GM21367 (cell line): Measurements from ENCODE around the gene WDR27.
A peak's percentile ranks its signal among the peaks of the same experiment; 100 is the strongest.
"Not testable (repeated sequence)": the region's sequence is repeated elsewhere in the genome, so short reads cannot be mapped to it uniquely, and the experiment has no call there.

Experiments used
- ATAC-seq: cut with Tn5 transposase; IDR thresholded peaks from one replicate; pipeline ENCODE4 v1.9.1; 2021; ENCODE audit not compliant: unreplicated experiment

WDR27 gene

DNA sequence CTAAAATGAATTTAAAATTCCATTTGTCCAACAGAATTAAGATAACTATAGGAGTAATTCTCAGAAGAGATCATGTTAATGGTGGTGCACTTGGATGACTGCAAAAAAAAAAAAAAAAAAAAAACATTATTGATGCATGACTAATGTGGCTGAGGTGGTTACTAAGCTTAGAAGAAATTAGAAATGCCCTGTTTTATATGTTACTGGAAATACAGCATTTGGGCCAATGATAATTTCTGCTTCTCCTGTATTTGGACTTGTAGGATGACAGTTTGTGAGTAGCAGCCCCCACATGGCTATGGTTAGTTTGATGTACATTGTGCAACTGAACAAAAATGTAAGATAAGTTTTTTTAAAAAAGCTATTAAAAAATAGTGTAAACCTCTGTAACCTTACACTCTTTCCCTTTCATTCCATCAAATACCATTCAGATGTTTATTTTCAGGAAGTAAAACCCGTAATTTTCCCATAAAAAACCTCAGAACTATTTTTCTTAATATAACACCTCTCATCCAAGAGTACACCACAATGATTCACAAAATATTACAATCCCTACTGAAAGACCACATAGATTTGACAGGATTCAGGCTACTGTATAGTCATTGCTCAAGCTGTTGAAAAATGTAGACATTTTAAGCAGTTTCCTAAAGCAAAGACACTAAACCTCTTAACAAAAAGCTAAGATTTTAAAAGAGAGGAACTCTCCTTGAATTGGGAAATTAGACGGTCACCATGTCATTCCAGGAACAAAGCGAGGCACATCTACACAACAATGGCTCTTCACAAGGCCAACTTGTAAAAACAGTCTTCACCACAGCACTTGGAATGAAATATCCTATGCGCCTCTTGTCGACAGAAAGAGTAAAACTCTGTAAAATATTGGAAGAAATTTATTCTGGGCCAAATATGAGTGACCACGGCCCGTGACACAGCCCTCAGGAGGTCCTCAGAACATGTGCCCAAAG, 83.0 kb downstream of the WDR27 start:
- no peak for ATAC-seq

DNA sequence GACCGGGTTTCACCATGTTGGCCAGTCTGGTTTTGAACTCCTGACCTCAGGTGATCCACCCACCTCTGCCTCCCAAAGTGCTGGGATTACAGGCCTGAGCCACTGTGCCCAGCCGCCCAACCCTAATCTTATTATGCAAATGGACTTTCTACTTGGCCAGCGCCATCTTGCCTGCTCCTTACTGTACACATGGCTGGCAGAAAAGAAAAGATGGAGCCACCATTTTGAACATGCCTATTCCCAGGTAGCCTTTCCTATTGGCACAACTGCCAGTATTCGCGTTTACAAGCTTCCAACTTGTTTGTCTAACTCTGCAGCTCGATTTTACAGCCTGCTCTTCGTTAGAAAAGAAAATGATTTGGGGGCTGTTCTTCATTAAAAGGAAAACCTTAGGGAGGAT, 84.3 kb downstream of the WDR27 start:
- no peak for ATAC-seq

DNA sequence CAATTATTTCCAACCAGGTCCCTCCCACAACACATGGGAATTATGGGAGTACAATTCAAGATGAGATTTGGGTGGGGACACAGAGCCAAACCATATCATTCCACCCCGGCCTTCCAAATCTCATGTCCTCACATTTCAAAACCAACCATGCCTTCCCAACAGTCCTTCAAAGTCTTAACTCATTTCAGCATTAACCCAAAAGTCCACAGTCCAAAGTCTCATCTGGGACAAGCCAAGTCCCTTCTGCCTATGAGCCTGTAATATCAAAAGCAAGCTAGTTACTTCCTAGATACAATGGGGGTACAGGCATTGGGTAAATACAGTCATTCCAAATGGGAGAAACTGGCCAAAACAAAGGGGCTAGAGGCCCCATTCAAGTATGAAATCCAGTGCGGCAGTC, 93.2 kb downstream of the WDR27 start:
- not testable (repeated sequence) for ATAC-seq

DNA sequence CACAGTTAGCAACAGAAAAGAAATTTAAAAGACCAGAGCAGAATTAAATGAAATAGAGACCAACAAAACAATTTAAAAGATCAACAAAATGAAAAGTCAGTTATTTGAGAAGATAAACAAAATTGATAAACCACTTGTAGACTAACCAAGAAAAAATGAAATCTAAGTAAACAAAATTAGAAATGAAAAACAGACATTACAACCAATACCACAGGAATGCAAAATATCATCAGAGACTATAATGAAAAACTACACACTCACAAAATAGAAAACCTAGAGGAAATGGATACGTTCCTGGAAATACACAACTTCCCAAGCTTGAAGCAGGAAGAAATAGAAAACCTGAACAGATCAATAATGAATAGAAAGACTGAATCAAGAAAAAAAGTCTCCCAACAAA, 97.8 kb downstream of the WDR27 start:
- ATAC-seq = no peak

- ATAC-seq = not testable (repeated sequence)
Measured at GRCh38 chr6:169601129-169601528, 100.7 kb downstream of the WDR27 start.

GRCh38 chr6:169592558-169592957, 109.3 kb downstream of the WDR27 start:
- ATAC-seq = no peak

DNA sequence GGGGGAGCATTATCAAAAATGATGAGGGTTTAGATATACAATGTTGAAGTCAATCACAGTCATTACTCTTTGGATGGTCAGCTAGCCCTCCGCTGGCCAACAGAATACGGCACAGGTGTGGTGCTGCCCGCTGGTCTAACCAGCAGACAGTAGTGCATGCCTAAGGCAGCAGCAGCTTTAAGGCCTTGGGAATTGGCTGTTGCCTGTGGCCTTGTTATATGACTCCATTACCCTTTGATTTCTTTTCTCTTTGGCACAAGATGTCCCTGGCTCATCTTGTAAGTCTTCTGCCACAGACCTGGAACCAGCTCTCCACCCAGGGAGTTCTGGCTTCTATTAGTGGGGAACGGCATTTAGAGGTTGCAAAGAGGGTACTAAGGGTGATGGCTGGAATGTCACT, 110.2 kb downstream of the WDR27 start:
- ATAC-seq = no peak

GRCh38 chr6:169590376-169590939, 111.4 kb downstream of the WDR27 start:
- ATAC-seq = no peak

DNA sequence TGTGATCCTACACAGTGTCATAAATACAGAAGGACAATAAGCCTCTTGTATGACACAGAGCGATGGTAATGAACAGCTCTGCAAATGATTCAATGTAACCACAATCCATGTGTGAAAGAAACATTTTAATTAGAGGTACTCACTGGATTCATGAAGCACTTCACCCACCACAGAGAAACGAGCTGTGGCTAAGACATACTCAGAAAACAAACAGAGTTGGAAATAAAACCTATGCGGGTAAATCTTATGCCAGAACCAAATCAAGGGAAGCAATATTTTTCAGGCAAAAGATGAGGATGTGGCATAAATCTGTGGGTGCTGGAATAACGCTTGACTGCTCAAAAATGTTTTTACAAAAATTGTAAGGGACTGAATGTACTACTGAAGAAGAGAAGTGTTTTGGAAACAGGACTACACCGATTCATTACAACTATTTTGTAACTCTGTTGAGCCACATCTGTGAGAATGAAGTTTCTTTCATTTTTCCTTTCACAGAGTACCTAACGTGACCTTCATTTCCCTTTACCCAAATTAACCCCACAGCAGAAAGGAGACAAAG, 112.1 kb downstream of the WDR27 start:
- peak; percentile 59 for ATAC-seq

GRCh38 chr6:169589293-169589692, 112.5 kb downstream of the WDR27 start:
- ATAC-seq = peak; percentile 75

- no peak for ATAC-seq
Measured at GRCh38 chr6:169587975-169588374, 113.9 kb downstream of the WDR27 start.

GRCh38 chr6:169583886-169584541, 117.8 kb downstream of the WDR27 start:
- ATAC-seq = no peak

GRCh38 chr6:169579407-169580111, 122.3 kb downstream of the WDR27 start:
- ATAC-seq = no peak

- no peak for ATAC-seq
Measured at GRCh38 chr6:169577974-169578373, 123.9 kb downstream of the WDR27 start.

DNA sequence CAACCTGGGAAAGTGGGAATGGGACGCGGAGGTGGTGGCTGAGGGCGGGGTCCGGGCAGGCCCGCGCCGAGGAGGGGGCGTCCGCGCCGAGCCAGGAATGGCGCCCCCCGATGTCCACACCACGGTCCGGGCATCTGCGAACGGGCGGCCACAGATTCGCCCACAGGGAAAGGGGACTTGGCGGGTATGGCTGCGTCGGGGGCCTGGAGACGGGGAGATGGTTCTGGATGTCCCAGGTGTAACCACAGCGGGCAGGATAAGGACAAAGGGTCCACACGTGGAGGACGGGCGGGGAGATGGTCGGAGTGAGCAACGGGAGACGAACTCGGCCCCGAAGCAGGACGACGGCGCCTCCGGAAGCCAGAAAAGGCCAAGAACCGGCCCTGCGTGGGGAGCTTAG, 124.6 kb downstream of the WDR27 start:
- no peak for ATAC-seq

DNA sequence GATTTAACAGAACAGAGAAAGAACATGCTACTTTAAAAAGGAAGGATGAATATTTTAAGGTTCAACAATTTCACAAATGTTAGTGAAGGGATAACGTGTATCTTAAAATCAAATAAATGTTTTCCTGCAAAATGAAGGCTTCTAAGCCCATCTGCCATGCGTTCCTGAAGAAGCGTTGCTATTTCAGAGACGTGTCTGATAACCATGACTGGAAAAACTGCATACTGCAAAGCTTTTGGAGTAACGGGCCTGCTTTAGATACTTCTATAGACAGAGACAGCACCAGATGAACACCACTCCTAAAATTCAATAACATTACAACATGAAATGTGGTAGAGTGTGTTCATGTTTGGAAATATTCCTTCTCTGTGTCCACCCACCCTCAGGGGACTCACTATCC, 126.0 kb downstream of the WDR27 start:
- ATAC-seq = no peak

- no peak for ATAC-seq
Measured at GRCh38 chr6:169575365-169575764, 126.5 kb downstream of the WDR27 start.

GRCh38 chr6:169574420-169574819, 127.4 kb downstream of the WDR27 start:
- no peak for ATAC-seq

DNA sequence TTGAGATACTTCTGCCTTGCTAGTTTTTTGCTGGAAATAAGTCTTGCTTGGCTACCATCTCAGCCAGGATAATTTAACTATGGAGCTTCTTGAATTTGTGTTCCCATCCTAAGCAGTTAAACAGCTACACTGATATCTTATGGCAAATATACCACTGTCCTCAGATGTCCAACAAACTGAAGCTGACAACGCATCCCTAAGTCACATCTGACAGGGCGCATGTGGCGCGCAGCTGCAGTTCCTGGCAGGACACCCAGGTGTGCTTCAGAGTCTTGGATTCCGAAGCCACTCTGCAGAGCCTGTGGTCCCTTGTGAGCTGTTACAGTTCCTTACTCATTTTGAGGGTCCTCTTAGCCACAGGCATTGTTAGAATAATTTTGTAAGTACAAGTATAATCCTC, 127.9 kb downstream of the WDR27 start:
- no peak for ATAC-seq

DNA sequence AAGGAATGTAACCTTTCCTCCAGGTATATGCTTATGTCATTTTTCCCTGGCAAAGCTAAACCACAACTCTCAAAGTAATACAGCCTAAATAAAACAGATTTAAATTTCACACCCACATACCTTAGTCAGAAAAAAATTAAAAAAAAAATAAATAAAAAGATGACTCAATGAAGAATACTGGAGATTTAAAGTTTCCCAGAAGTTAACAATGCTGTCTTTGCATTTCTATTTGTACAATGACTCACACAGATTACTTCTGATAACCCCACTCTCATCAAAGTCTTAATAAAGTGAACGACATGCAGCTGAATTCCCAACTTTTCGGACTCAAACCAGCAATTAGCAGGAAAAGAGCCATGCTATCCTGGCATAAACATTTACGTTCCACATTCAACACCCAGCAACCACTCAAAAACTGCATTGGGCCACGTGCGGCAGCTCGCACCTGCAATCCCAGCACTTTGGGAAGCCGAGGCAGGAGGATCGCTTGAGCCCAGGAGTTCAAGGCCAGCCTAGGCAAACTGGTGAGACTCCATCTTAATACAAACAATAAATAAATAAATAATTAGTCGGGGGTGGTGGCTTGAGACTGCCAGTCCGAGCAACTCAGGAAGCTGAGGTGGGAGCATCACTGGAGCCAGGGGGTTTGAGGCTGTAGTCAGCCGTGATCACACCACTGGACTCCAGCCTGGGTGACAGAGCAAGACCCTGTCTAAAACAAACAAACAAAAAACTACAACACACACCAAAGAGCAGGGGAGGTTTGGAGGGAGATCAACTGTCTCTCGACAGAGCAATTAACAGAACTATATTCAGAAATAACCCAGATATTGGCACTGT, 130.5 kb downstream of the WDR27 start:
- no peak for ATAC-seq
